ENCODE data around the gene WFIKKN2.

GRCh38 chr17:50847566-50847965 is 12.2 kb downstream of the WFIKKN2 start:
- TF ChIP-seq CTCF (IDR thresholded peaks at IDR 0.05) (no peak), POLR2A (IDR thresholded peaks at IDR 0.05) (no peak)
